Renal cortex interstitium (tissue), 11 donors: Measurements from ENCODE around the gene UBE2M. TPM values are rescaled to one million over a fixed set of nuclear protein-coding genes. Genes with fewer than 3 reads are reported as not detected.
"Not testable (repeated sequence)": the region's sequence is repeated elsewhere in the genome, so short reads cannot be mapped to it uniquely, and the experiment has no call there.

ENCODE experiments used
- DNase-seq, 11 donors: peaks; one replicate each; pipeline ENCODE4 v3.0.0-alpha.2; 2013; ENCODE audit warnings: low read depth in 9 of 11, low spot score in 4 of 11; ENCODE audit errors: extremely low read depth in 1 of 11
- polyA plus RNA-seq, 3 donors: library from polyadenylated mRNA; unstranded; fragments of 120-200 nt; gene quantifications; one replicate each; pipeline ENCODE4 v1.2.1, GENCODE V29; 2013; ENCODE audit not compliant: insufficient read length in 3 of 3

Gene UBE2M
- polyA plus RNA-seq, 3 donors: 87.9 to 107 (median 91.5) TPM

GRCh38 chr19:58522709-58523108 is 35.7 kb downstream of the UBE2M start:
- no peak for DNase-seq

GRCh38 chr19:58521651-58522050 is 36.8 kb downstream of the UBE2M start:
- DNase-seq: no peak

- no peak for DNase-seq
Measured at GRCh38 chr19:58520257-58520599, 38.2 kb downstream of the UBE2M start.

GRCh38 chr19:58519355-58520256 is 38.8 kb downstream of the UBE2M start, which contains the start of gene ZBTB45:
Gene ZBTB45, minus strand, starts transcription at chr19:58519810. Its CDS starts 2,137 bp downstream, at chr19:58517673.
- peak; percentile 83 to 95 (median 91) for DNase-seq

GRCh38 chr19:58519087-58519354 is 39.4 kb downstream of the UBE2M start:
- peak in 9 of 11 donors; percentile 47 to 70 (median 64) for DNase-seq

- no peak for DNase-seq
Measured at GRCh38 chr19:58518256-58519086, 39.9 kb downstream of the UBE2M start.

- no peak for DNase-seq
Measured at GRCh38 chr19:58516964-58517833, 41.2 kb downstream of the UBE2M start.

GRCh38 chr19:58516246-58516836 is 42.1 kb downstream of the UBE2M start:
- no peak for DNase-seq

- no peak for DNase-seq
Measured at GRCh38 chr19:58515259-58515658, 43.2 kb downstream of the UBE2M start.

- DNase-seq: no peak
Measured at GRCh38 chr19:58514564-58515022, 43.8 kb downstream of the UBE2M start.

- peak in 10 of 11 donors; percentile 67 to 86 (median 81) for DNase-seq
Measured at GRCh38 chr19:58513694-58514563, 44.5 kb downstream of the UBE2M start.

- DNase-seq: no peak
Measured at GRCh38 chr19:58513213-58513693, 45.2 kb downstream of the UBE2M start.

GRCh38 chr19:58511353-58512208 is 46.8 kb downstream of the UBE2M start, which contains the start of gene SLC27A5:
Gene SLC27A5, minus strand, starts transcription at chr19:58511992. Its CDS starts 37 bp downstream, at chr19:58511955.
- DNase-seq: no peak

GRCh38 chr19:58510084-58510862 is 48.1 kb downstream of the UBE2M start:
- no peak for DNase-seq

GRCh38 chr19:58509731-58510083 is 48.7 kb downstream of the UBE2M start:
- no peak for DNase-seq

- not testable (repeated sequence) for DNase-seq
Measured at GRCh38 chr19:58507602-58508223, 50.7 kb downstream of the UBE2M start.
